SU-DHL-6 (cell line): ENCODE data around the gene SLX4IP.

ENCODE experiments used
- H2AFZ ChIP-seq: fragments of 200-600 bp; sonication (generic); 2 replicates; pipeline ENCODE4 v1.6.1; 2014; ENCODE audit warnings: low read depth, mild to moderate bottlenecking, moderate library complexity, mixed read lengths, antibody characterized with exemption, low read length; ENCODE audit not compliant: severe bottlenecking
- H3F3A ChIP-seq: fragments of 200-600 bp; shearing (Covaris generic); 2 replicates; pipeline ENCODE4 v1.6.0; 2016; ENCODE audit warnings: antibody characterized with exemption, mild to moderate bottlenecking; ENCODE audit not compliant: insufficient read depth
- H3K27ac ChIP-seq: fragments of 200-600 bp; sonication (generic); 2 replicates; pipeline ENCODE4 v1.5.1; 2016; ENCODE audit warnings: low read depth, mild to moderate bottlenecking, low read length, moderate library complexity, mixed read lengths
- H3K27me3 ChIP-seq: fragments of 200-600 bp; sonication (generic), shearing (Covaris generic); 2 replicates; pipeline ENCODE4 v1.6.0; 2014; ENCODE audit warnings: mild to moderate bottlenecking, low read length
- H3K36me3 ChIP-seq: fragments of 200-600 bp; sonication (generic); 2 replicates; pipeline ENCODE4 v1.6.1; 2014; ENCODE audit warnings: mild to moderate bottlenecking, low read length, mixed read lengths
- H3K4me2 ChIP-seq: fragments of 300-600, 200-600 bp; shearing (Covaris generic), sonication (generic); 2 replicates; pipeline ENCODE4 v1.6.0; 2014; ENCODE audit warnings: low read length, low read depth, mild to moderate bottlenecking; ENCODE audit not compliant: poor library complexity, severe bottlenecking
- H3K4me3 ChIP-seq: fragments of 200-600 bp; sonication (generic); 2 replicates; pipeline ENCODE4 v1.5.1; 2014; ENCODE audit warnings: antibody characterized with exemption, low read length, mild to moderate bottlenecking, mixed read lengths; ENCODE audit not compliant: insufficient read depth, poor library complexity, severe bottlenecking
- H3K79me2 ChIP-seq: fragments of 200-600 bp; sonication (generic); 2 replicates; pipeline ENCODE4 v1.6.1; 2014; ENCODE audit warnings: mild to moderate bottlenecking, low read length, moderate library complexity; ENCODE audit not compliant: insufficient read depth
- H3K9ac ChIP-seq: fragments of 200-600 bp; sonication (generic); 2 replicates; pipeline ENCODE4 v1.7.0; 2014; ENCODE audit warnings: mild to moderate bottlenecking, low read length
- H3K9me2 ChIP-seq: fragments of 200-600 bp; sonication (generic); replicated peaks from 2 replicates; pipeline ENCODE4 v1.6.1; 2014; ENCODE audit warnings: low read length; ENCODE audit not compliant: insufficient read depth
- H3K9me3 ChIP-seq: fragments of 200-600 bp; sonication (generic); 2 replicates; pipeline ENCODE4 v1.6.1; 2014; ENCODE audit warnings: low read length, mixed read lengths; ENCODE audit not compliant: insufficient read depth
- H4K20me1 ChIP-seq: fragments of 200-600 bp; sonication (generic); 2 replicates; pipeline ENCODE4 v1.6.1; 2014; ENCODE audit warnings: low read depth, mild to moderate bottlenecking, antibody characterized with exemption, low read length, moderate library complexity, mixed read lengths
- EZH2phosphoT487 ChIP-seq: fragments of 200-600 bp; sonication (generic), shearing (Covaris generic); conservative IDR thresholded peaks from 2 replicates; pipeline ENCODE4 v1.6.1; 2018; ENCODE audit warnings: mild to moderate bottlenecking, antibody characterized with exemption, low read length, moderate library complexity, mixed read lengths
- TF ChIP-seq, protein P1 (sequence below): fragments of 200-600 bp; sonication (generic); IDR thresholded peaks from one replicate; pipeline ENCODE4 v1.5.1; 2017; ENCODE audit warnings: antibody characterized with exemption, mild to moderate bottlenecking, low read length, moderate library complexity; ENCODE audit not compliant: insufficient read depth, poor library complexity, severe bottlenecking

Gene SLX4IP

DNA sequence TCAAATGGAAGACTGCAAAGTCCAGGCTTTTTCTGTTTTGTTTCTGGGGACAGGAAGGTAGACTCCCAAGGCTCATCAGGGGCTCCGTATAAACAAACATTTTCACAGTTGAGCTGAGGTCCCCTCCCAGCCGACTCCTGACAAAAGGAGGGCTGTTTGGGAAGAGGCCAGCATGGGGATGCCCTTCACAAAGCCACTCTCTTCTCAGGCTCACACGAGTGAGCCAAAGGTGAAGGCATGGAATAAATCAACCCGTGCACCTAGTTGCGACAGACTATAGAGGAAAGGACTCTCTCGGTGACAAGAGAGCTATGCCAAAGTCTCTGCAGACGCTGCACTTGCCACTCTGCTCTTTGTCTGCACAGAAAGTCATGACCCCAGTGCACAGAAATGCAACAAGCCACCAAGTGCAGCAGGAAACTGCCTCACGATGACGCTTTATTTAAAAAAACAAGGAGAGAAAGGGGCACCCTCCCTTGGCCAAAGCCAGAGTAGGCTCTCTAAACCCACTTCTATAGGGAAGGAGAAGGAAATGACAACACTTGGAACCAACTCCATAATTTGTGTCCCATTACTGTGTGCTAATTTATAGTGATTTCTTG lies 217.7 kb downstream of the SLX4IP start:
- H3K9me2 ChIP-seq, result no peaks in the 10 kb centered on the region
- H3K36me3 ChIP-seq, result no peaks in the 10 kb centered on the region

DNA sequence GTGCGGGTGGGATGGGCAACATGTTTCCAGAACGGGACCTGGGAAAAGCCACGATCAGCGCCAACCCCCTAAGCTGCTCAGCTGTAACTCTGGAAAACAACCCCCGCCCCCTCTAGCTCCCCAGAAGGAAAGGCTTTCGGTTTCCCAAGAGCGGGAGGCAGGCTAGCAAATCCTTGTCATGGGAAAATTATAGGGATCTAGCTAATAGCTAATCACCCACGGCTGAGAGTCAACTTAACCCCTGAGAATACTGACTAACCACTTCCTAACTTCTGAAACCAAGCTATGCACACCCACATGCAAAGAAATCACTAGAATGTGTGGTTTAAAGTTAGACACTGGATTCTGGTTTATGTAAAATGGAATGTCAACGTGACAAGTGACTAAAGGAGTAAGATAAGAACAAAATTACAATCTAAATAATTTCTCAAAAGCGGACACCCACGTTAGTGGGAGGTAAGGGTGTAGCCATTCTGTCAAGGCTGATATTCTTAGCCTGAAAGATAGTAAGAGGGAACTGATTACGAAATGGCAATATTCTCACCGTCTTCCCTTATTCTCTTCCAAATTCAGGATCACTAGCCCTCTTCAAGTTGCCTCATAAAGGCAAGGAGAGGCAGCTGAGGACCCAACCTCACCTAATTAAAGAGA lies 218.6 kb downstream of the SLX4IP start:
- Histone ChIP-seq H3K27me3 (no peaks in the 10 kb centered on the region), H3F3A (no peaks in the 10 kb centered on the region), H3K4me3 (no peak overlapping the region), H2AFZ (no peak overlapping the region), H3K79me2 (no peaks in the 10 kb centered on the region), H4K20me1 (no peaks in the 10 kb centered on the region), H3K4me2 (no peak overlapping the region), H3K9me3 (no peaks in the 10 kb centered on the region), H3K9ac (no peak overlapping the region), H3K9me2 (no peaks in the 10 kb centered on the region), H3K36me3 (no peaks in the 10 kb centered on the region), H3K27ac (no peak overlapping the region)
- no peak for TF ChIP-seq EZH2phosphoT487
- TF ChIP-seq, protein P1, sequence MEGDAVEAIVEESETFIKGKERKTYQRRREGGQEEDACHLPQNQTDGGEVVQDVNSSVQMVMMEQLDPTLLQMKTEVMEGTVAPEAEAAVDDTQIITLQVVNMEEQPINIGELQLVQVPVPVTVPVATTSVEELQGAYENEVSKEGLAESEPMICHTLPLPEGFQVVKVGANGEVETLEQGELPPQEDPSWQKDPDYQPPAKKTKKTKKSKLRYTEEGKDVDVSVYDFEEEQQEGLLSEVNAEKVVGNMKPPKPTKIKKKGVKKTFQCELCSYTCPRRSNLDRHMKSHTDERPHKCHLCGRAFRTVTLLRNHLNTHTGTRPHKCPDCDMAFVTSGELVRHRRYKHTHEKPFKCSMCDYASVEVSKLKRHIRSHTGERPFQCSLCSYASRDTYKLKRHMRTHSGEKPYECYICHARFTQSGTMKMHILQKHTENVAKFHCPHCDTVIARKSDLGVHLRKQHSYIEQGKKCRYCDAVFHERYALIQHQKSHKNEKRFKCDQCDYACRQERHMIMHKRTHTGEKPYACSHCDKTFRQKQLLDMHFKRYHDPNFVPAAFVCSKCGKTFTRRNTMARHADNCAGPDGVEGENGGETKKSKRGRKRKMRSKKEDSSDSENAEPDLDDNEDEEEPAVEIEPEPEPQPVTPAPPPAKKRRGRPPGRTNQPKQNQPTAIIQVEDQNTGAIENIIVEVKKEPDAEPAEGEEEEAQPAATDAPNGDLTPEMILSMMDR, result no peak

More for the DNA sequence above, 217.7 kb downstream of the SLX4IP start:
- Histone ChIP-seq H3K27ac (no peak overlapping the region), H3K4me3 (no peak overlapping the region), H3K4me2 (no peak overlapping the region), H3K9me3 (no peaks in the 10 kb centered on the region), H4K20me1 (no peaks in the 10 kb centered on the region), H3F3A (no peaks in the 10 kb centered on the region), H3K9ac (no peak overlapping the region), H3K79me2 (no peaks in the 10 kb centered on the region), H3K27me3 (no peaks in the 10 kb centered on the region), H2AFZ (no peak overlapping the region)
- no peak for TF ChIP-seq EZH2phosphoT487
- TF ChIP-seq, protein P1, result no peak

DNA sequence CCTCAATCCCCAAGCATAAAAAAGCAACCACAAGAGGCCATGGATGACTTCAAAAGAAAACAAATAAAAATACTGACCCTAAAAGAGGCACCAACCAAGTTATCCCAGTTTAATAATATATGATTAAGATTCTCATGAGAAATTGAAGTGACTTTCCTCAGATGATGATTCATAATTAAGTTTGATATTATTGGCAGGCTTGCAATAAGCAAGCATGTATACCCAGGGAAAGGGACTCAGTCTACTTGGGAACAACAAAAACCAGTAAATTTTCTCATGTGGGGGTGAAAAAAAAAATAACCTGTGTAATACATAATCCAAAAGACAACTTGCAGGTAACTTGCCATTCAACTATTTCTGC lies 219.1 kb downstream of the SLX4IP start:
- no peak for TF ChIP-seq EZH2phosphoT487
- TF ChIP-seq, protein P1, result no peak
- H3K27ac ChIP-seq, result no peak overlapping the region
- H3K9me2 ChIP-seq, result no peaks in the 10 kb centered on the region
- H2AFZ ChIP-seq, result no peak overlapping the region
- H3K4me2 ChIP-seq, result no peak overlapping the region
- H3K9ac ChIP-seq, result no peak overlapping the region
- H3K36me3 ChIP-seq, result no peaks in the 10 kb centered on the region
- H3F3A ChIP-seq, result no peaks in the 10 kb centered on the region
- no peaks in the 10 kb centered on the region for H3K9me3 ChIP-seq
- H3K4me3 ChIP-seq, result no peak overlapping the region
- H4K20me1 ChIP-seq, result no peaks in the 10 kb centered on the region
- H3K27me3 ChIP-seq, result no peaks in the 10 kb centered on the region
- no peaks in the 10 kb centered on the region for H3K79me2 ChIP-seq
